Small intestine (tissue), 7 donors: Measurements from ENCODE around the gene OXT. TPM values are rescaled to one million over a fixed set of nuclear protein-coding genes. Genes with fewer than 3 reads are reported as not detected.
A peak's percentile ranks its signal among the peaks of the same experiment; 100 is the strongest.

Experiments
- DNase-seq, 2 donors: peaks; one replicate each; pipeline versions ENCODE4 v3.0.0 to v3.0.0-alpha.2; 2013
- FAIRE-seq: peaks from 2 replicates; lab custom pipeline; 2012; peaks lifted over from hg19 to GRCh38; lab: Jason Lieb, UNC
- H3K27ac ChIP-seq, 3 donors: one replicate each; pipeline ENCODE4 v1.5.1; 2013; ENCODE audit warnings: low read length in 2 of 3, mild to moderate bottlenecking in 2 of 3, control low read depth in 1 of 3, inconsistent platforms in 1 of 3, low read depth in 1 of 3, moderate library complexity in 1 of 3
- H3K27me3 ChIP-seq, 3 donors: one replicate each; pipeline ENCODE4 v1.6.1; 2013; ENCODE audit warnings: low read length in 3 of 3, inconsistent platforms in 1 of 3; ENCODE audit not compliant: control insufficient read depth in 3 of 3, insufficient read depth in 3 of 3
- H3K36me3 ChIP-seq, 3 donors: one replicate each; pipeline ENCODE4 v1.6.1; 2013; ENCODE audit warnings: low read length in 3 of 3, inconsistent platforms in 1 of 3, low read depth in 1 of 3, mild to moderate bottlenecking in 1 of 3, moderate library complexity in 1 of 3; ENCODE audit not compliant: control insufficient read depth in 3 of 3, insufficient read depth in 2 of 3
- H3K4me1 ChIP-seq, 3 donors: one replicate each; pipeline ENCODE4 v1.6.1; 2013; ENCODE audit warnings: low read length in 2 of 3, inconsistent platforms in 1 of 3, low read depth in 1 of 3, mild to moderate bottlenecking in 1 of 3, moderate library complexity in 1 of 3; ENCODE audit not compliant: control insufficient read depth in 3 of 3, insufficient read depth in 2 of 3
- H3K4me3 ChIP-seq, 3 donors: one replicate each; pipeline ENCODE4 v1.5.1; 2013; ENCODE audit warnings: low read length in 3 of 3, control low read depth in 1 of 3, inconsistent platforms in 1 of 3, low read depth in 1 of 3, mild to moderate bottlenecking in 1 of 3, moderate library complexity in 1 of 3
- H3K9me3 ChIP-seq, 2 donors: one replicate each; pipeline ENCODE4 v1.6.1; 2013; ENCODE audit warnings: low read depth in 1 of 2, low read length in 1 of 2; ENCODE audit not compliant: control insufficient read depth in 2 of 2, insufficient read depth in 1 of 2
- WGBS, 3 donors: extraction: QIAGEN DNeasy Blood & Tissue Kit; methylation state at CpG; one replicate each; pipeline ENCODE4 v1.1.7; 2013; 5-methylcytosine and 5-hydroxymethylcytosine counted together
- polyA plus RNA-seq, 4 donors: library from polyadenylated mRNA; stranded (reverse) in 3 of 4; unstranded in 1 of 4; fragments of 200-250 nt in 3 of 4; fragments of 120-200 nt in 1 of 4; gene quantifications; one replicate each; pipeline versions ENCODE4 v1.2.1 to v1.2.3, GENCODE V29; 2013
- donor health status: healthy with polysubstance abuse.
- donor health status: control.
- donor health status: control.
- donor health status: Bipolar disorder and iron deficiency.
- donor health status: healthy.

The OXT gene
- polyA plus RNA-seq, 4 donors = 2.7 to 45.8 (median 20.9) TPM

DNA sequence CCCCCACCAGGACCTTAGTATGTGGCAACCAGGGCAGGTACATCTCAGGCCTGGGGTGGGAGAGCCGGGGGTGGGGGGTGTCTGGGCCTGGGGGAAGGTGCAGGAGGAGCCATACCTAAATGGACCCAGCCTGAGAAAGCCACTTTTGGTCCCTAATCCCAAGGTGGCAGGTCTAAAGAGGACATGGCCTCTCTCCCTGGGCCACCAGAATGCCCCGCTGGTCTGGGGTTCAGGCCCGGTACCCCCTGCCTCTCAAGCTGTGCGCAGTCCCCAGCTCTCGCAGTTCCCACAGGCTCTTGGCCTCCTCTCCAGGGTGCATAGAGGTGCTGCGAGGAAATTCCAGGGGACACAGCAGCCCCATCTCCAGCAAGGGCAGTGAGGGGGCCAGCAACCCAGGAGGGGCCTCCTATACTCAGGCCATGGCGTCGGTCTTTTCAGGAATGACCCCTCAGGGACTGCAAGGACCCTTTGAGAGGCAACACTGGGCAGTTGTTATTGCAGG, 14.2 kb downstream of the OXT start:
- FAIRE-seq (no peak), DNase-seq (no peak)
- H3K4me3 ChIP-seq = no peak overlapping the region
- H3K27ac ChIP-seq = no peak overlapping the region
- 94 to 96% (median 95%) methylated on average over 8 of the region's 8 CpGs for WGBS, 3 donors
- H3K27me3 ChIP-seq = peaks cover 6 to 32% (median 10%) of the 10 kb centered on the region in 3 donors
- H3K4me1 ChIP-seq = no peaks in the 10 kb centered on the region
- no peaks in the 10 kb centered on the region for H3K9me3 ChIP-seq
- no peaks in the 10 kb centered on the region for H3K36me3 ChIP-seq

DNA sequence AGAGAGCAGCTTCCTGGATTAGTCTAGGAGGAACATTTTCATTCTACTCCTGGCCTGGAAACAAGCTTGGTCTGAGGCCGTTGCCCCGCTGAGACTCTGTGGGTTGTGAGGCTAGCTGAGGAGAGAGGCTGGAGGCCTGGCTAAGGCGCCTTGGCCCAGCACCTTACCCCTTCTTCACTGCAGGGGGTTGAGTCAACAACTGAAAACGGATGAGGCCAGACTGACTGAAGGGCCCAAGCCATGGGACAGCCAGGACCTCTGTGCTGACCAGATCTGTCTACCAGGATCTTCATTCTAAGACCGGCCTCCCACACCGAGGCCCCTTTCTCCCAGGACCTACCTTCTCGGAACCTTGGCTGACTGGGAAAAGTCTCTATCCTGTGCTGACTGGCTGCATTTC, 16.6 kb downstream of the OXT start:
- H3K9me3 ChIP-seq = no peaks in the 10 kb centered on the region
- no peak overlapping the region for H3K4me3 ChIP-seq
- 83 to 87% (median 84%) methylated on average over 7 of the region's 7 CpGs for WGBS, 3 donors
- no peak for DNase-seq
- no peak overlapping the region for H3K27ac ChIP-seq
- FAIRE-seq = no peak
- H3K36me3 ChIP-seq = no peaks in the 10 kb centered on the region
- H3K4me1 ChIP-seq = no peaks in the 10 kb centered on the region
- H3K27me3 ChIP-seq = peaks cover 6 to 32% (median 9%) of the 10 kb centered on the region in 3 donors

DNA sequence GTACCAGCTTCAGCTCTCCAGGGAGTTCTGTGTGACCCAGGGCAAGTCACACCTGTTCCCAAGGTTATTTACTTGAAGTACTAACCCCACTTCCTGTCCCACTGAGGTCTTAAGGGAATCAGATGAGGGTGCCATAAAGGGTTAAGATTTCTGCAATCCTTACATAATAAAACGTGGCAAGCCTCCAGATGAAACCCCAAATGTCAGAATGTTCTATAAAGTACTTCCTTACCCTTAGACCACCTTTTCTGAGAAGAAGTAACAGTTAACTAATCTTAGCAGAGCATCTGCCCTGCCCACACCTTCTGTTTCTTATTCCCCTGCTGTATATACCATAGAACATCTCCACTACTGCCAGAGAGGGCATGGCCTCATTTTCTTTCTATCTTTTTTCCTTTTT, 19.1 kb downstream of the OXT start:
- H3K27ac ChIP-seq = no peak overlapping the region
- H3K9me3 ChIP-seq = no peaks in the 10 kb centered on the region
- no peak for FAIRE-seq
- no peaks in the 10 kb centered on the region for H3K36me3 ChIP-seq
- H3K4me3 ChIP-seq = no peak overlapping the region
- no peak for DNase-seq
- peaks cover 3 to 33% (median 5%) of the 10 kb centered on the region in 3 donors for H3K27me3 ChIP-seq
- H3K4me1 ChIP-seq = no peaks in the 10 kb centered on the region
- 0 to 11% (median 0%) methylated on average over 1 of the region's 1 CpG for WGBS, 3 donors

- 9 to 13% (median 13%) methylated on average over 35 to 81 of the region's 81 CpGs for WGBS, 3 donors
- H3K4me1 ChIP-seq = no peaks in the 10 kb centered on the region
- FAIRE-seq (no peak), DNase-seq (peak in 1 of 2 donors; percentile 45)
- H3K36me3 ChIP-seq = no peaks in the 10 kb centered on the region
- no peaks in the 10 kb centered on the region for H3K9me3 ChIP-seq
- peak overlapping the region; percentile 12 to 30 (median 27) for H3K4me3 ChIP-seq
- H3K27me3 ChIP-seq = peaks cover 3 to 33% (median 5%) of the 10 kb centered on the region in 3 donors
- no peak overlapping the region for H3K27ac ChIP-seq
Measured at GRCh38 chr20:3092611-3093379, 21.4 kb downstream of the OXT start.

GRCh38 chr20:3093861-3094361, 22.5 kb downstream of the OXT start:
- H3K36me3 ChIP-seq = no peaks in the 10 kb centered on the region
- H3K27me3 ChIP-seq = peaks cover 3 to 33% (median 5%) of the 10 kb centered on the region in 3 donors
- FAIRE-seq = no peak

DNA sequence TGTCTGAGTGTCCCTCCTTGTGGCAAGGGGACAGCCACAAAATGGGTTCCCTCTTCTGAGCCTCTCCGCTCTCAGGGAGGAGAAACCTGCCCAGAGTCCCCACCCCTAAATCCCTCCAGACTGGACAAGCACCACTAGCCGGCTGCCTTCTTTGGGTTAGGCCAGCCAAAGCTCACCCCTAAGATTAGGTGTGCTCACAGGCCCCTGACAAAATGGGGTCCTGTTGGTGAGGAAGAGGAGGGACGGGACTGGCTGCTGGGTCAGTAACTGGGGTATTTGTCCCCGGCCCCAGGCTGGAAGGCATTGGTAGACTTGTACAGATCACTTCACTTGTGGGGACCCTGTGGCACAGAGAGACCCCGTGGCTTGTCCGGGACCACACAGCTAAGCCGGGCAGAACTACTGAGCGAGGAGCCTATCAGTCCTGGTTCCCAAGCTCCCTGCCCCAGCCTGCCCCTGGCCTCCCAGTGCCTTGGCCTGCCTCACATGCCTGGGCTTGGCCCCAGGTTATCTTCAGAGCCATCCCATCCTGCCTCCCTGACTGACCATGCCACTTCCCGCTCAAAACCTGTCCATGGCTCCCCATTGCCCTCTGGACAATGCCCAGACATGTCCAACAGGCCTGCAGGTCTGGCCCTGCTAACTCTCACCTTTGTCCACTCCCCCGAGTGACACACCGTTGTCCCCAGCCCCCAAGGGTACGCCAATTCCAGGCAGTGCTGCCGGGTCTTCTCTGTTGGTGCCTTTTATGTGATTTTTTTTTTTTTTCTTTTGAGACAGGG, 23.6 kb downstream of the OXT start:
- no peak for FAIRE-seq
- peaks cover 3 to 33% (median 5%) of the 10 kb centered on the region in 3 donors for H3K27me3 ChIP-seq
- H3K36me3 ChIP-seq = no peaks in the 10 kb centered on the region
- no peaks in the 10 kb centered on the region for H3K4me1 ChIP-seq
- no peak overlapping the region for H3K27ac ChIP-seq
- DNase-seq = no peak
- WGBS, 3 donors = 86 to 90% (median 88%) methylated on average over 13 of the region's 13 CpGs
- no peak overlapping the region for H3K4me3 ChIP-seq
- no peaks in the 10 kb centered on the region for H3K9me3 ChIP-seq

More at GRCh38 chr20:3093861-3094361, 22.5 kb downstream of the OXT start:
- no peaks in the 10 kb centered on the region for H3K4me1 ChIP-seq
- no peaks in the 10 kb centered on the region for H3K9me3 ChIP-seq
- 45 to 57% (median 51%) methylated on average over 10 of the region's 10 CpGs for WGBS, 3 donors
- DNase-seq = no peak
- H3K27ac ChIP-seq = no peak overlapping the region
- no peak overlapping the region for H3K4me3 ChIP-seq

DNA sequence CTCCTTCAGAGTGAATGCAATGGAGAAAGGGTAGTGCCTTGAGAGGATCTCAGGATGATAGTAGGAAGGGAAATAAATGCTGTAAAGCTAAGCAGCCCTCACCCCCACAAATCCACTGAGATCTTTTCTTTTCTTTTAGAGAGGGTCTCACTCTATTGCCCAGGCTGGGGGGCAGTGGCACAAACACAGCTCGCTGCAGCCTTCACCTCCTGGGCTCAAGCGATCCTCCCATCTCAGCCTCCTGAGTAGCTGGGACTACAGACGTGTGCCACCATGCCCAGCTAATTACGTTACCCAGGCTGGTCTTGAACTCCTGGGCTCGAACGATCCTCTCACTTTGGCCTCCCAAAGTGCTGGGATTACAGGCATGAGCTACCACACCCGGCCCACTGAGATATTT, 29.1 kb downstream of the OXT start:
- Histone ChIP-seq H3K4me1 (no peaks in the 10 kb centered on the region), H3K27me3 (no peaks in the 10 kb centered on the region), H3K27ac (no peak overlapping the region), H3K36me3 (no peaks in the 10 kb centered on the region), H3K9me3 (no peaks in the 10 kb centered on the region), H3K4me3 (no peak overlapping the region)
- 88 to 90% (median 89%) methylated on average over 7 of the region's 7 CpGs for WGBS, 3 donors
- DNase-seq = no peak
- no peak for FAIRE-seq

GRCh38 chr20:3101251-3101650, 29.8 kb downstream of the OXT start:
- FAIRE-seq = no peak
- no peak for DNase-seq
- Histone ChIP-seq H3K4me3 (no peak overlapping the region), H3K9me3 (no peaks in the 10 kb centered on the region), H3K36me3 (peaks cover 0 to 3% (median 0%) of the 10 kb centered on the region in 3 donors), H3K4me1 (no peaks in the 10 kb centered on the region), H3K27ac (no peak overlapping the region), H3K27me3 (no peaks in the 10 kb centered on the region)
- 86 to 93% (median 87%) methylated on average over 6 of the region's 6 CpGs for WGBS, 3 donors
